Lung (tissue), 12 donors: Measurements from ENCODE around the gene CLEC2B. TPM values are rescaled to one million over a fixed set of nuclear protein-coding genes. Genes with fewer than 3 reads are reported as not detected.

Experiments used
- ATAC-seq: fragments of 200-7000 bp; cut with Tn5 transposase; one replicate; pipeline ENCODE4 v1.9.1; 2020; ENCODE audit warnings: moderate number of reproducible peaks; ENCODE audit not compliant: insufficient read depth, low FRiP score
- DNase-seq, 3 donors: peaks; one replicate each; pipeline ENCODE4 v3.0.0-alpha.2; 2013 to 2017
- H3K27ac ChIP-seq, 2 donors: one replicate each; pipeline ENCODE4 v1.5.1; 2013; ENCODE audit warnings: mild to moderate bottlenecking in 2 of 2, moderate library complexity in 2 of 2, control low read depth in 1 of 2, inconsistent platforms in 1 of 2, low read depth in 1 of 2, low read length in 1 of 2
- H3K27me3 ChIP-seq, 3 donors: one replicate each; pipeline ENCODE4 v1.5.1; 2013; ENCODE audit warnings: low read length in 2 of 3; ENCODE audit not compliant: control insufficient read depth in 3 of 3, insufficient read depth in 3 of 3
- H3K36me3 ChIP-seq, 4 donors: one replicate each; pipeline ENCODE4 v1.5.1; 2013; ENCODE audit warnings: low read length in 4 of 4, mild to moderate bottlenecking in 1 of 4, moderate library complexity in 1 of 4; ENCODE audit not compliant: control insufficient read depth in 4 of 4, insufficient read depth in 4 of 4
- H3K4me1 ChIP-seq, 5 donors: one replicate each; pipeline ENCODE4 v1.5.1; 2013; ENCODE audit warnings: low read length in 5 of 5, mild to moderate bottlenecking in 2 of 5, moderate library complexity in 1 of 5; ENCODE audit not compliant: control insufficient read depth in 5 of 5, insufficient read depth in 5 of 5
- H3K4me3 ChIP-seq: one replicate; pipeline ENCODE4 v1.5.1; 2013; ENCODE audit warnings: mild to moderate bottlenecking, control low read depth, moderate library complexity
- H3K9ac ChIP-seq, 2 donors: one replicate each; pipeline ENCODE4 v1.5.1; 2013; ENCODE audit warnings: low read length in 2 of 2, control low read depth in 1 of 2; ENCODE audit not compliant: insufficient read depth in 1 of 2
- H3K9me3 ChIP-seq, 4 donors: one replicate each; pipeline ENCODE4 v1.5.1; 2013; ENCODE audit warnings: low read length in 3 of 4, mild to moderate bottlenecking in 1 of 4, moderate library complexity in 1 of 4; ENCODE audit not compliant: control insufficient read depth in 4 of 4, insufficient read depth in 3 of 4
- CTCF ChIP-seq: IDR thresholded peaks from 2 replicates; pipeline ENCODE4 v1.5.1; 2012; ENCODE audit warnings: mild to moderate bottlenecking; ENCODE audit errors: control extremely low read depth, extremely low read depth
- WGBS, 2 donors: extraction: QIAGEN DNeasy Blood & Tissue Kit; methylation state at CpG; one replicate each; pipeline ENCODE4 v1.1.7; 2013; 5-methylcytosine and 5-hydroxymethylcytosine counted together
- polyA plus RNA-seq, 2 donors: library from polyadenylated mRNA; stranded (reverse); fragments of 200-250 nt; gene quantifications; one replicate each; pipeline ENCODE4 v1.2.1, GENCODE V29; 2013
- total RNA-seq, 2 donors: library from RNA; depleted of rRNA in 1 of 2; stranded (reverse); fragments of >200 nt in 1 of 2; gene quantifications; one replicate each; pipeline ENCODE4 v1.2.1, GENCODE V29; 2014 to 2021
- donor health status: control.
- donor health status: control.
- donor health status: Bipolar disorder and iron deficiency.
- donor health status: healthy.
- donor health status: DM: yes; HTN: yes; CAD: no.

CLEC2B gene
- total and polyA plus RNA-seq, 4 donors = 14.1 to 70.1 (median 18.0) TPM

- no peak for TF ChIP-seq CTCF
- no peaks in the 10 kb centered on the region for H3K4me1 ChIP-seq
- no peak overlapping the region for H3K4me3 ChIP-seq
- H3K36me3 ChIP-seq = no peaks in the 10 kb centered on the region
- peak in 1 of 3 donors; percentile 5 for DNase-seq
- ATAC-seq = no peak
- H3K9me3 ChIP-seq = no peaks in the 10 kb centered on the region
- WGBS, 2 donors = 61 to 74% methylated on average over 4 of the region's 4 CpGs
- peak overlapping the region in 1 of 2 donors; percentile 6 for H3K27ac ChIP-seq
- no peak overlapping the region for H3K9ac ChIP-seq
- H3K27me3 ChIP-seq = no peaks in the 10 kb centered on the region
Measured at GRCh38 chr12:9864913-9865675, 4.1 kb downstream of the CLEC2B start.

DNA sequence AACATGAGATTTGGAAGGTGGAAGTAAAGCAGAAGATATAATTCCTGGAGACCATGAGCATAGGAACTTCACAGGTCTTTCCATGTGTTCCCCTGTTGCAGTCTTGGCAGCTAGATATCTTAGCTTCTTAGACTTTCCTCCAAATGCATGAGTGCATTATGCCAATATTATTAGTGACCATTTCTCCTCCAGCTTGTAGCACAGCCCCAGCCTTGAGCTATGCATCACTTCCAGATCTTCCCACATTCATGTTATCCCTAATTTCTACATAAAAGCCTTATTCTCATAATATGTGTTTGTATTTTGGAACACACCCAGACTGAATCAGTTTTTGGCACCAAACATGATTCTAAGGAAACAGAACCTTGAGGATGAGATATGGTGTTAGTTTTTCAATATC, 11.0 kb downstream of the CLEC2B start:
- H3K4me1 ChIP-seq = no peaks in the 10 kb centered on the region
- peaks cover 0 to 4% (median 2%) of the 10 kb centered on the region in 4 donors for H3K36me3 ChIP-seq
- DNase-seq (peak in 1 of 3 donors; percentile 6), ATAC-seq (no peak)
- H3K4me3 ChIP-seq = no peak overlapping the region
- H3K9me3 ChIP-seq = no peaks in the 10 kb centered on the region
- no peak overlapping the region for H3K9ac ChIP-seq
- no peak for TF ChIP-seq CTCF
- no peak overlapping the region for H3K27ac ChIP-seq
- H3K27me3 ChIP-seq = no peaks in the 10 kb centered on the region

- 29 to 52% methylated on average over 3 of the region's 3 CpGs for WGBS, 2 donors
- Histone ChIP-seq H3K36me3 (peaks cover 0 to 7% (median 5%) of the 10 kb centered on the region in 4 donors), H3K4me3 (no peak overlapping the region), H3K4me1 (no peaks in the 10 kb centered on the region), H3K27me3 (no peaks in the 10 kb centered on the region), H3K9ac (no peak overlapping the region), H3K9me3 (no peaks in the 10 kb centered on the region), H3K27ac (no peak overlapping the region)
- no peak for DNase-seq
- ATAC-seq = no peak
- no peak for TF ChIP-seq CTCF
Measured at GRCh38 chr12:9856894-9857293, 12.3 kb downstream of the CLEC2B start.
